GM12873 (cell line): Measurements from ENCODE around the gene CACNB3.

ENCODE experiments used
- TF ChIP-seq, protein P1 (sequence below): IDR thresholded peaks from 2 replicates; pipeline ENCODE4 v1.5.1; 2012; ENCODE audit warnings: low read depth, mild to moderate bottlenecking, moderate library complexity, low read length, control low read depth; ENCODE audit not compliant: insufficient read depth; ENCODE audit errors: missing control alignments

Gene CACNB3

DNA sequence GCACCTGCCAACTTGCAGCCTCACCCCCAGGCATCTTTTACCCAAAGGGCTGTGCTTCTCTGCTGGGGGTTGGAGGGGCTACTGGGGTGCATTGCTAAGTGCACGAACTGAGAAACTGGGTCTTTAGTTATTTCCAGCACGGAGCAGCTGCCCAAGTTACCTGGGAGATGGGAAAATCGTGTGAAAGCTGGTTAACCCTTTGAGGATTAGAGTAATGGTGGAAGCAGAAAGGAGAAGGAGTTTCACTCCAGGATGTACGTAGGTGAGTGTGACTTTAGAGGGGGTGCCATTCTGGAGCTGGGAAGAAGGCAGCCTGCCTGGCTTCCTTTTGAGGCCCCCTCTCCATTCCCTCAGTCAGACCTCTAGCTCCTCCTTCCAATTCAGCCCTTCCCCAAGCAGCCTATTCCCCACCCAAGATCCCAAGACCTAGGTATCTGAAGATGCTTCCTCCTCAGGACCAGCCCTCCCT lies 28.4 kb upstream of the CACNB3 start:
- TF ChIP-seq, protein P1, sequence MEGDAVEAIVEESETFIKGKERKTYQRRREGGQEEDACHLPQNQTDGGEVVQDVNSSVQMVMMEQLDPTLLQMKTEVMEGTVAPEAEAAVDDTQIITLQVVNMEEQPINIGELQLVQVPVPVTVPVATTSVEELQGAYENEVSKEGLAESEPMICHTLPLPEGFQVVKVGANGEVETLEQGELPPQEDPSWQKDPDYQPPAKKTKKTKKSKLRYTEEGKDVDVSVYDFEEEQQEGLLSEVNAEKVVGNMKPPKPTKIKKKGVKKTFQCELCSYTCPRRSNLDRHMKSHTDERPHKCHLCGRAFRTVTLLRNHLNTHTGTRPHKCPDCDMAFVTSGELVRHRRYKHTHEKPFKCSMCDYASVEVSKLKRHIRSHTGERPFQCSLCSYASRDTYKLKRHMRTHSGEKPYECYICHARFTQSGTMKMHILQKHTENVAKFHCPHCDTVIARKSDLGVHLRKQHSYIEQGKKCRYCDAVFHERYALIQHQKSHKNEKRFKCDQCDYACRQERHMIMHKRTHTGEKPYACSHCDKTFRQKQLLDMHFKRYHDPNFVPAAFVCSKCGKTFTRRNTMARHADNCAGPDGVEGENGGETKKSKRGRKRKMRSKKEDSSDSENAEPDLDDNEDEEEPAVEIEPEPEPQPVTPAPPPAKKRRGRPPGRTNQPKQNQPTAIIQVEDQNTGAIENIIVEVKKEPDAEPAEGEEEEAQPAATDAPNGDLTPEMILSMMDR, result no peak

DNA sequence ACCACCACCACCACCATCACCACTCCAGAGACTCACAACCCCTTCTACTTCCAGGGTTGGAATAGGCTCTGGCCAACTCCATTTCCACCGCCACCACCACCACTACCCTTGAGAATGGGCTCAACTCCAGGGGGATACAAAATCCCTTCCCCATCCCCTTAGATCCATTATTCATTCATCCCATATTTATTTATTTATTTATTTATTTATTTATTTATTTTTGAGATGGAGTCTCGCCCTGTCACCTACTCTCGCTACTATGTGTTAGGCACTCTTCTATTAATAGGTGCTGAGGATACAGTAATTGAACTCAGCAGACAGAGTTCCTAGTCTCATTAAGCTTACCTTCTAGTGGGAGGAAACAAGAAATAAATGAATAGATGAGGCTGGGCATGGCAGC lies 24.6 kb upstream of the CACNB3 start:
- TF ChIP-seq, protein P1, result no peak

DNA sequence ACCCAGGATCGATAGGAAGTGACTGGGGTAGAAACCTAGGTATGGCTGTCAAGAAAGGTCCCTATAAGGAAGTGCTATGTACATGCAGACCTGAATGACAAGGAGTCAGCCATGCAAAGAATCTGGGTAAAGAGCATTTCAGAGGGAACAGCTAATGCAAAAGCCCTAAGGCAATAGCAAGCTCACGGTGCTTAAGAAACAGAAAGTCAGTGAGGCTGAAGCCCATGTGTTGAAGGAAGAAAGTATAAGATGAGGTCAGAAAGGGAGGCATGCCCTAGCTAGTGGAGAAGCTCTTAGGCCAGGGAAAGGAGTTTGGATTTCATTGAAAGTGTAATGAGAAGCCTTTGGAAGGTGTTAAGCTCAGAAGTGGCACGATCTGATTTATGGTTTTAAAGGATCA lies 23.4 kb upstream of the CACNB3 start:
- TF ChIP-seq, protein P1, result no peak

DNA sequence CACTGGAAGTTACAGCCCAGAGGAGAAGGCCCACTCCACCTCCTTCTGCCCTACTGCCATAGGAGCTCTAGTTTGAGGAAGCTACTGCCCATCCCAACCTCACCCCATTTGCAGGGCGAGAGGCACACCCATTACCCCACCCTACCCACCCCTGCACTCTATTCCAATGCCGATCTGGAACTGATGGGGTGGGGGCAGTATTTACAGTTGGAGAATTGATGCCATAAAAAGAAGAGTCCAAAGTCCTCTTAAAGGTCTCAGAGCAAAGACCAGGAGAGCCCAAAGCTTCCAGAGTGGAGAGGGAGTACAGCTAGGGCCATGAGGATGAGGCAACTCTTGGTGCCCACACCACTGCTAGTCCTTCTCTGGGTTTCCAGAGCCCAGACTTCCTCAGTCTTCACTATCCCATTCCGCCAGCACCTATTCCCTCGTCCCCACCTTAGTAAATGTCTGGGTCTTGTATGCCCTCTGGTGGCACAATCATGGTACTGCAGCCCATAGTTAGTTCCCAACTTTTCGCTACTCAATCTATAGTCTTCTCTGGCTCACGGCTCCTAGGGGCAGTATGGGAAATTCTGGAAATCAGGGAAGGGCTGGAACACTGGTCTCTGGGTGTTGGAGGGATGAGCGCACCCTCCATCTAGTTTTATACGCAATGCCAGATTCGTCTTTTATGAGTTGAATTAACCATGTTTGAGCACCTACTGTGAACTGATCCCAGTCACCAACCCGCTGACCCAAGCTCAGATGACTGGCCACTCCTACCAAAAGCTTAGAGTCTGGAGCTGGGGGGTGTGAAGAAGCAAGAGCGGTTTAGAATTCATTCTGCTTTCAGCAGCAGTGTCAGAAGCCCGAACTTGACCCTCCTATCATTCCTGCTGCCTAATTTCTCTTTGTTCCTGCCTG lies 22.5 kb upstream of the CACNB3 start:
- TF ChIP-seq, protein P1, result peak; percentile 97

DNA sequence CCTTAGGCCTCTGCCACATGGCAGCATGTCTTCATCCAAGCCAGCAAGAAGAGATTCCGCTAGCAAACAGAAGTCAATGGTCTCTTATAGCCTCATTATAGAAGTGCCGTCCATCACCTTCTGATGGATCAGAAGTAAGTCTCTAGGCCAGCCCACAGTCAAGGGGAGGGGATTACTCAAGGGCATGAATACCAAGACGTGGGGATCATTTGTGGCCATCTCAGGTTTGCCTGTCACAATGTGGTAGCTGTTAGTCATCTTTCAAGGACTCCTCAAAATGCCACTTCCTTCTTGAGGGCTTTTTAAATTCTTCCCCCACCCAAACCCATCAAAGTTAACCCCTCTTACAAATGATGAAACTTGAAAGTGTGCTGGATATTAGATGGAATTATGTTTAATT lies 21.3 kb upstream of the CACNB3 start:
- TF ChIP-seq, protein P1, result no peak

DNA sequence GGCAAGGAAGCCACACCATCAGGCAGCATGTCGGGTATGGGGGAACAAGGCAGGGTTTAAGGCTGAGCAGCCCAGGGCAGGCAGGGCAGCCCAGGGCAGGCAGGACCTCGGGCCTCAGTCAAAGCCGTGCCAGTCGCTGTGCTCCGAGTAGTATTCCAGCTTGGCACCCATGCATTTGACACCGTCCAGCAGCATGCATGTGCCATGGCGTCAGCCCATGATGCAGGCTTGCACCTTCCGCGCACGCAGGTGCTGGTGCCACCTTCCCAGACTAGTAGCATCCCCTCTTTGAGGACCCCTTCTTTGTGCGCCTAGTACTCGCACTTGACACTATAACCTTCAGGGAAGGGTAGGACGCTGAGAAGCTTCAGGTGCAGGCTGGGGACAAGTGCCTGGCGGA lies 17.8 kb upstream of the CACNB3 start:
- TF ChIP-seq, protein P1, result no peak

DNA sequence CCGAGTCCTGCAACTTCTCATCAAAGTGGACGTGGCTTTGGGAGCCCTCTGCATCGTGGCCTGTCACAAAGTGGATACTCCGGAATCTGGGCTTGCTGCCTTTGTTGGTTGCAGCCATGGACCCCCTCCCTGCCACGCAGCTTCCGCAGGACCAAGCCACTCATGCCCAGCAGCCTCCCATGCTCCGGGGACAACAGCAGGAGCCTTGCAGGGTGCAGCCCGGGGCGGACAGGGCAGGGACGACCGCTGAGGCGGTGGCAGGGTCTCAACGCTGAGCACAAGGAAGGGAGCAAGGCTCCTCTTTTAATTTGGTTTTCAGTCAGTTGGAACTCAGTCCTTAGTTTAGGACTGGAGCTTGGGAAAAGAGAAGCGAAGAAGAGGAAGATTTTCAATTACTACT lies 17.3 kb upstream of the CACNB3 start:
- TF ChIP-seq, protein P1, result no peak
